Airway epithelial cell (primary cell): ENCODE results near the gene ABHD16A. TPM values are rescaled to one million over a fixed set of nuclear protein-coding genes. Genes with fewer than 3 reads are reported as not detected.

Experiments
- total RNA-seq: library from RNA; depleted of rRNA; stranded (reverse); fragments of >200 nt; gene quantifications from 2 replicates; pipeline ENCODE4 v1.2.3, GENCODE V29; 2015

The ABHD16A gene
- total RNA-seq, 1 donor from 2014 or later = 26.8 TPM

GRCh38 chr6:31655349-31656237 is 47.5 kb downstream of the ABHD16A start, which contains the start of gene APOM:
Gene APOM (plus strand): TSS chr6:31655894. CDS start chr6:31655967, 73 bp downstream.

Other genes starting within 250 kb of the ABHD16A start
- 5.2 and 9.3 TPM in 2 replicates for gene MICB, start 205.2 kb downstream of the ABHD16A start, total RNA-seq
- not detected in 2 replicates for gene MCCD1, start 174.4 kb downstream of the ABHD16A start, total RNA-seq
- 291 and 399 TPM in 2 replicates for gene DDX39B, start 161.3 kb downstream of the ABHD16A start, total RNA-seq
- gene ATP6V1G2, start 156.7 kb downstream of the ABHD16A start, total RNA-seq = 0.19 and 0.28 TPM in 2 replicates
- 16.3 and 17.6 TPM in 2 replicates for gene NFKBIL1, start 155.7 kb downstream of the ABHD16A start, total RNA-seq
- not detected in 2 replicates for gene LTA, start 131.0 kb downstream of the ABHD16A start, total RNA-seq
- gene TNF, start 127.8 kb downstream of the ABHD16A start, total RNA-seq = 0.23 and 0.28 TPM in 2 replicates
- gene LTB, start 120.9 kb downstream of the ABHD16A start, total RNA-seq = 0.85 and 1.5 TPM in 2 replicates
- gene LST1, start 117.0 kb downstream of the ABHD16A start, total RNA-seq = not detected in 2 replicates
- not detected in 2 replicates for gene NCR3, start 110.3 kb downstream of the ABHD16A start, total RNA-seq
- gene AIF1, start 88.1 kb downstream of the ABHD16A start, total RNA-seq = not detected in 2 replicates
- gene PRRC2A, start 82.6 kb downstream of the ABHD16A start, total RNA-seq = 63.4 and 119 TPM in 2 replicates
- 200 and 272 TPM in 2 replicates for gene BAG6, start 50.7 kb downstream of the ABHD16A start, total RNA-seq
- 2.3 and 3.9 TPM in 2 replicates for gene APOM, start 47.4 kb downstream of the ABHD16A start, total RNA-seq
- gene C6orf47, start 42.5 kb downstream of the ABHD16A start, total RNA-seq = 17.0 and 18.1 TPM in 2 replicates
- gene GPANK1, start 38.3 kb downstream of the ABHD16A start, total RNA-seq = 14.5 and 14.7 TPM in 2 replicates
- gene CSNK2B, start 37.2 kb downstream of the ABHD16A start, total RNA-seq = 236 and 271 TPM in 2 replicates
- 0.60 and 2.1 TPM in 2 replicates for gene LY6G5B, start 33.3 kb downstream of the ABHD16A start, total RNA-seq
- gene LY6G5C, start 22.3 kb downstream of the ABHD16A start, total RNA-seq = 0.42 and 0.79 TPM in 2 replicates
- gene LY6G6F, start 3.5 kb upstream of the ABHD16A start, total RNA-seq = not detected in 2 replicates
- gene LY6G6D, start 12.0 kb upstream of the ABHD16A start, total RNA-seq = not detected in 2 replicates
- 1.5 and 3.7 TPM in 2 replicates for gene LY6G6C, start 18.4 kb upstream of the ABHD16A start, total RNA-seq
- 0.49 TPM in 1 of 2 replicates, not detected in the other for gene MPIG6B, start 20.0 kb upstream of the ABHD16A start, total RNA-seq
- gene DDAH2, start 26.0 kb upstream of the ABHD16A start, total RNA-seq = 28.1 and 43.2 TPM in 2 replicates
- 445 and 657 TPM in 2 replicates for gene CLIC1, start 33.2 kb upstream of the ABHD16A start, total RNA-seq
- gene MSH5, start 36.7 kb upstream of the ABHD16A start, total RNA-seq = 10.5 and 12.6 TPM in 2 replicates
- gene SAPCD1, start 59.3 kb upstream of the ABHD16A start, total RNA-seq = 0.63 and 2.0 TPM in 2 replicates
- 1.6 and 2.8 TPM in 2 replicates for gene VWA7, start 74.0 kb upstream of the ABHD16A start, total RNA-seq
- 109 and 115 TPM in 2 replicates for gene VARS1, start 92.4 kb upstream of the ABHD16A start, total RNA-seq
- gene LSM2, start 103.6 kb upstream of the ABHD16A start, total RNA-seq = 73.8 and 83.4 TPM in 2 replicates
- 0.14 and 0.21 TPM in 2 replicates for gene HSPA1L, start 112.0 kb upstream of the ABHD16A start, total RNA-seq
- 85.4 and 93.2 TPM in 2 replicates for gene HSPA1A, start 112.2 kb upstream of the ABHD16A start, total RNA-seq
- gene HSPA1B, start 124.4 kb upstream of the ABHD16A start, total RNA-seq = 172 and 180 TPM in 2 replicates
- gene NEU1, start 159.5 kb upstream of the ABHD16A start, total RNA-seq = 34.1 and 39.3 TPM in 2 replicates
- gene SLC44A4, start 175.7 kb upstream of the ABHD16A start, total RNA-seq = 4.2 and 7.5 TPM in 2 replicates
- 29.7 and 35.3 TPM in 2 replicates for gene EHMT2, start 194.4 kb upstream of the ABHD16A start, total RNA-seq
- gene ZBTB12, start 198.8 kb upstream of the ABHD16A start, total RNA-seq = 0.46 and 0.99 TPM in 2 replicates
- gene C2, start 224.4 kb upstream of the ABHD16A start, total RNA-seq = 0.21 TPM in 1 of 2 replicates, not detected in the other
- 3.1 and 3.9 TPM in 2 replicates for gene CFB, start 242.8 kb upstream of the ABHD16A start, total RNA-seq